Vagina (tissue), 2 donors: ENCODE measurements around the gene LIMD2.

ENCODE experiments used
- POLR2A ChIP-seq, 2 donors: fragments of 450-650 bp; IDR thresholded peaks; one replicate each; pipeline ENCODE4 v1.6.1; 2017; ENCODE audit warnings: antibody characterized with exemption in 2 of 2, mild to moderate bottlenecking in 2 of 2, moderate library complexity in 2 of 2
- POLR2AphosphoS5 ChIP-seq, 2 donors: sonication (generic); formaldehyde crosslinking; IDR thresholded peaks; one replicate each; pipeline ENCODE4 v1.9.0; 2017; ENCODE audit warnings: antibody characterized with exemption in 2 of 2, mild to moderate bottlenecking in 2 of 2, low read depth in 1 of 2; ENCODE audit not compliant: insufficient read depth in 1 of 2
- TF ChIP-seq, protein P1 (sequence below), 3 experiments: fragments of 450-650 bp in 2 of 3; fragments of 200-600 bp in 1 of 3; sonication (generic) in 1 of 3; IDR thresholded peaks; one replicate each; pipeline ENCODE4 v1.5.1; 2017 to 2019; ENCODE audit warnings: antibody characterized with exemption in 3 of 3, mild to moderate bottlenecking in 2 of 3, moderate library complexity in 2 of 3

DNA sequence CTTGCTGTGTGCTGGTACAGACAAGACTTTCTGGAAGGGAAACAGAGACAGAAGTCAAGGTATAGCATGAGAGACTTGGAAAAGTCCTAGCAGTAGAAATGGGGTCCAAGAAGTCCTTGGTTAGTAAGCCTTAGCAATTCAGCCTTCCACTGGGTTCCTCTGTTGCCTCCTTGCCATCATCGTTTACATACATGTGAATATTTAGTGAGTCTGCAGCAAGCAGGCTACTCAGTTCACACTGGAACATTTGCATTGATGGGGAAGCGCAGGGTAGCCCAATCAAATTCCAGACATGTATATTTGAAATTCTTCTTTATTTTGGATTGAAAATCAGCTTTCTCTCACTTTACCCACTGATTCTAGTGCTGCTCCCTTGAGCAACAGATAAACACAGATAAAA lies 27.1 kb downstream of the LIMD2 start:
- TF ChIP-seq POLR2A (IDR thresholded peaks at IDR 0.05): no peak
- TF ChIP-seq, protein P1, sequence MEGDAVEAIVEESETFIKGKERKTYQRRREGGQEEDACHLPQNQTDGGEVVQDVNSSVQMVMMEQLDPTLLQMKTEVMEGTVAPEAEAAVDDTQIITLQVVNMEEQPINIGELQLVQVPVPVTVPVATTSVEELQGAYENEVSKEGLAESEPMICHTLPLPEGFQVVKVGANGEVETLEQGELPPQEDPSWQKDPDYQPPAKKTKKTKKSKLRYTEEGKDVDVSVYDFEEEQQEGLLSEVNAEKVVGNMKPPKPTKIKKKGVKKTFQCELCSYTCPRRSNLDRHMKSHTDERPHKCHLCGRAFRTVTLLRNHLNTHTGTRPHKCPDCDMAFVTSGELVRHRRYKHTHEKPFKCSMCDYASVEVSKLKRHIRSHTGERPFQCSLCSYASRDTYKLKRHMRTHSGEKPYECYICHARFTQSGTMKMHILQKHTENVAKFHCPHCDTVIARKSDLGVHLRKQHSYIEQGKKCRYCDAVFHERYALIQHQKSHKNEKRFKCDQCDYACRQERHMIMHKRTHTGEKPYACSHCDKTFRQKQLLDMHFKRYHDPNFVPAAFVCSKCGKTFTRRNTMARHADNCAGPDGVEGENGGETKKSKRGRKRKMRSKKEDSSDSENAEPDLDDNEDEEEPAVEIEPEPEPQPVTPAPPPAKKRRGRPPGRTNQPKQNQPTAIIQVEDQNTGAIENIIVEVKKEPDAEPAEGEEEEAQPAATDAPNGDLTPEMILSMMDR (IDR thresholded peaks at IDR 0.05): no peak
- no peak for TF ChIP-seq POLR2AphosphoS5 (IDR thresholded peaks at IDR 0.05; ENCODE audit: insufficient read depth in 1 of 2, low read depth in 1 of 2)
